Calu3 (cell line): Measurements from ENCODE around the gene ARHGAP42. TPM values are rescaled to one million over a fixed set of nuclear protein-coding genes. Genes with fewer than 3 reads are reported as not detected.

Experiments
- BruUV-seq: library from RNA; stranded (reverse); fragments of 400-500 nt; replicated peaks from 2 replicates; lab custom pipeline; 2021; lab: Mats Ljungman, UMichigan
- CTCF ChIA-PET: fragments of 300-600 bp; sonication (Branson Sonifier 250); formaldehyde crosslinking; loops from one replicate; lab custom pipeline; 2022; ENCODE audit warnings: antibody characterized with exemption; lab: Charles Lee
- DNase-seq: peaks from one replicate; pipeline ENCODE4 v3.0.0; 2022
- H3K27ac Mint-ChIP-seq: one replicate; pipeline ENCODE4 v1.8.0; 2022; ENCODE audit warnings: mixed read lengths; ENCODE audit not compliant: unreplicated experiment
- H3K27me3 Mint-ChIP-seq: one replicate; pipeline ENCODE4 v1.8.0; 2022; ENCODE audit warnings: mixed read lengths; ENCODE audit not compliant: unreplicated experiment
- H3K36me3 Mint-ChIP-seq: one replicate; pipeline ENCODE4 v1.8.0; 2022; ENCODE audit warnings: mild to moderate bottlenecking, moderate library complexity, mixed read lengths; ENCODE audit not compliant: insufficient read depth, unreplicated experiment
- H3K4me1 Mint-ChIP-seq: one replicate; pipeline ENCODE4 v1.8.0; 2022; ENCODE audit warnings: mild to moderate bottlenecking, low read depth, mixed read lengths; ENCODE audit not compliant: unreplicated experiment
- H3K4me3 Mint-ChIP-seq: one replicate; pipeline ENCODE4 v1.8.0; 2022; ENCODE audit warnings: mild to moderate bottlenecking, low read depth, moderate library complexity, mixed read lengths; ENCODE audit not compliant: unreplicated experiment
- H3K9me3 Mint-ChIP-seq: one replicate; pipeline ENCODE4 v1.8.0; 2022; ENCODE audit warnings: low read depth, mixed read lengths; ENCODE audit not compliant: unreplicated experiment
- intact Hi-C: fragments of 100-400 bp; cut with micrococcal nuclease; formaldehyde crosslinking; loops from one replicate; pipeline ENCODE4 v1.10.0; 2022; ENCODE audit not compliant: unreplicated experiment
- total RNA-seq: library from RNA; stranded (reverse); gene quantifications from 2 replicates; pipeline ENCODE4 v1.2.3, GENCODE V29; 2022
- TF ChIP-seq, protein P1 (sequence below): fragments of 200-600 bp; IDR thresholded peaks from one replicate; pipeline ENCODE4 v1.8.0; 2022; ENCODE audit warnings: antibody characterized with exemption; ENCODE audit not compliant: unreplicated experiment

Gene ARHGAP42
- total RNA-seq, 1 experiment from 2014 or later = 10.3 TPM

DNA sequence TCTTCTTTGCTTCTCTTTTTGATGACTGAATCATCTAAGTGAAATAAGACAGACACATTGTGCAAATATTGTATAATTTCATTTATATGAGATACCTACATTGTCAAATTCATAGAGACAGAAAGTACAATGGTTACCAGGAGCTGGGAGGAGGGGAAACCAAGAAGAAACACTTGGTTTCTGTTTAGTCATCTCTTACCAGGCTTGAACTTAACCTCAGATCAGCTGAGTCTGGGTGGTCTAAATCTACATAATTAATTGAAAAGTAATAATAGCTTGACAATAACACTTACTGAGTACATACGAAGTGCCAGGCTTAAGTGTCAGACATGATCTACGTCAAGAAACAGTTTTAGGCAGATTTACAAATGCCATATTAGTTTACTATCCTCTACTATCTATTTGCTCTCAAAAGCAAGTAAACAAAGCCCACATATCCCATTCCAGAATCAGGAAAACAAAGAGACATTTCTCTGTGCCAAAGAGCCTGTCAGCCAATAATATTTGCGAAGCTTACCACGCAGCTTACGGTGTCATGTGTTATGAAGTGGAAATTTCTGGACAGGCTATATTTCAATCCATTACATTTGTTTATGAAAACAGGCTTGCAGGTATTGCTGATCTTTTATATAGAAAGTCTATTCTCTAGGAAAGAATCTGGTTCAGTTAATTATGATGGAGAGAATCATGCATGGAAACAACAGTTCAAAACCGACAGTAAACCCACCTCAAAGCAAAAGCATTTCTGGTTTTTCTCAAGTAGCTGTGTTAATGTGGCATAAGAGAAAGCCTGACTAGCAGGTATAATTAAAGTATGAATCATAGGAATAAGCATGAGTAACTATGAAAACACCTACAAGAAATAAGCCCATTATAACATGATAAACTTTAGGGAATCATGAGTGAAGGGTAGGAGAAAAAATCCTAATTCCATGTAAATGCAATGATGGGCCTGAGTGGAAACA is 2.7 kb upstream of the ARHGAP42 start:
- CTCF ChIA-PET = interaction anchor here (0.7 to 2.6 kb wide), 5 partner anchors 92 to 177 kb away, joined by 3 to 23 read pairs (median 3); no protein-coding TSS in a partner anchor
- Mint-ChIP-seq H3K9me3 (no peaks in the 10 kb centered on the region), H3K4me1 (peaks cover 43% of the 10 kb centered on the region), H3K27me3 (no peaks in the 10 kb centered on the region), H3K4me3 (no peak overlapping the region), H3K36me3 (peaks cover 18% of the 10 kb centered on the region), H3K27ac (peak overlapping the region; percentile 52)
- BruUV-seq = no TSS peak
- DNase-seq = no peak
- TF ChIP-seq, protein P1, sequence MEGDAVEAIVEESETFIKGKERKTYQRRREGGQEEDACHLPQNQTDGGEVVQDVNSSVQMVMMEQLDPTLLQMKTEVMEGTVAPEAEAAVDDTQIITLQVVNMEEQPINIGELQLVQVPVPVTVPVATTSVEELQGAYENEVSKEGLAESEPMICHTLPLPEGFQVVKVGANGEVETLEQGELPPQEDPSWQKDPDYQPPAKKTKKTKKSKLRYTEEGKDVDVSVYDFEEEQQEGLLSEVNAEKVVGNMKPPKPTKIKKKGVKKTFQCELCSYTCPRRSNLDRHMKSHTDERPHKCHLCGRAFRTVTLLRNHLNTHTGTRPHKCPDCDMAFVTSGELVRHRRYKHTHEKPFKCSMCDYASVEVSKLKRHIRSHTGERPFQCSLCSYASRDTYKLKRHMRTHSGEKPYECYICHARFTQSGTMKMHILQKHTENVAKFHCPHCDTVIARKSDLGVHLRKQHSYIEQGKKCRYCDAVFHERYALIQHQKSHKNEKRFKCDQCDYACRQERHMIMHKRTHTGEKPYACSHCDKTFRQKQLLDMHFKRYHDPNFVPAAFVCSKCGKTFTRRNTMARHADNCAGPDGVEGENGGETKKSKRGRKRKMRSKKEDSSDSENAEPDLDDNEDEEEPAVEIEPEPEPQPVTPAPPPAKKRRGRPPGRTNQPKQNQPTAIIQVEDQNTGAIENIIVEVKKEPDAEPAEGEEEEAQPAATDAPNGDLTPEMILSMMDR = no peak
- intact Hi-C loops = loop anchor here (1.0 to 2.0 kb wide), 2 partner anchors 144 to 248 kb away; no protein-coding TSS in a partner anchor

DNA sequence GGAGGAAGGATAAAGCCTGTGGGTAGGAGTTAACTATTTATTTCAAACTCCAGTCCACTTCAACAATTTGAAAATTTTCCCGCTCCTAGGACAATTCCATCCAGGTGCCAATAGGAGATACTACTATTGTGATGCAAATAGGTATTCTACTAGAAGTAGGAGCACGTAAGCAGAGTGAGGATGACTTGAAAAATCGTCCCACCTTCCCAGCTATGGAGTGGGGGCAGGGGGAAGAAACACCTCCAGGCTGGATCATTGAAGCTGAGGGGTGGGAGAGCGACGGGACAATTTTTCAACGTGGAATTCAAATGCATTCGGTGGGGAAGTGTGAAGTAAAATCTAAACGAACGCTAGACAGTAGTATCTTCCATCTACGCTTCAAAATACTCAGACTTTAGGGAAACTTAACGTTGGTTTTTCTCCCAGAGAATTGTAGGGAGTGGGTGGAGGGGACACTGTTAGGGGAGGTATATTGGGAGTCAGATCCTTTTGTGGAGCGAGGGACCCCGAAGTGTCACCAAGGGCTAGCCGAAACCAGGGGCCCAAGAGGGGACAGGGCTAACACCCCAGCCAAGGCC is 523 bp upstream of the ARHGAP42 start:
- TSS peak; percentile 57 for BruUV-seq

DNA sequence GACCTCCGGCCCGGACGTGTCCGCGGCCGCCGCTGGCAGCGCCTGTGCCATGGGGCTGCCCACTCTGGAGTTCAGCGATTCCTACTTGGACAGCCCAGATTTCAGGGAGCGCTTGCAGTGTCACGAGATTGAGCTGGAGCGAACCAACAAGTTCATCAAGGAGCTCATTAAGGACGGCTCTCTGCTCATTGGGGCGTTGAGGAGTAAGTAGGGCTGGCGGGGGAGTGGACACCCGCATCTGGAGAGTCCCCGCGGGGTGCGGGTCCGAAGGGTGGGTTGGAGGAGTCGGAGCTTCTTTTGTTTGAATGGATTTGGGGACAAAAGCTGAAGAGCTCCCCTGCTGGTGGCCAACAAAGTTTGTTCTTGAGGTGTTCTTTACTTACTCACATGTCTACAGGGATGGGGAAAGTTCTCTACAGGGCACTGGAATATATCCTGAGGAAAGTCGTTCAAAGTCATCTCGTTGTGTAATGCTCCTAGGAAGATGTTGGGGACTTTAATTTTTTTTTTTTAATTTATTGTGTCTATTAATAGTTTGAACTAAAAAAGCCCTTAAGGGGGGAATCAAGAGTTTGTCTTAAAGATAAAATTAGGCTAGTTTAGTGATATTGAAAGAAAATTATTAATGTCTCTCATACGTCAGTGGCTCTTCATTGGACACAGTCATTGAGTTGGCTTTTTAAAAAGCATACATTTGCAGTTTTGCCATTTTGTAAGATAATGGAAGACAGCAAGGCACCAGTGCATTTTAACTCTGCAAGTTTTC is 725 bp downstream of the ARHGAP42 start:
- CTCF ChIA-PET = interaction anchor here (0.5 to 2.4 kb wide), 8 partner anchors 16 to 161 kb away, joined by 3 to 20 read pairs (median 4); no protein-coding TSS in a partner anchor
- no peaks in the 10 kb centered on the region for H3K9me3 Mint-ChIP-seq
- peak overlapping the region; percentile 85 for H3K27ac Mint-ChIP-seq
- intact Hi-C loops = no loop called here
- peaks cover 29% of the 10 kb centered on the region for H3K4me1 Mint-ChIP-seq
- TSS peak; percentile 45 for BruUV-seq
- TF ChIP-seq, protein P1 = no peak
- peaks cover 18% of the 10 kb centered on the region for H3K36me3 Mint-ChIP-seq
- no peaks in the 10 kb centered on the region for H3K27me3 Mint-ChIP-seq
- peak; percentile 51 for DNase-seq
- H3K4me3 Mint-ChIP-seq = peak overlapping the region; percentile 90

More for the DNA sequence above, 523 bp upstream of the ARHGAP42 start:
- peaks cover 37% of the 10 kb centered on the region for H3K4me1 Mint-ChIP-seq
- TF ChIP-seq, protein P1 = no peak
- no peaks in the 10 kb centered on the region for H3K27me3 Mint-ChIP-seq
- peak overlapping the region; percentile 90 for H3K4me3 Mint-ChIP-seq
- peak overlapping the region; percentile 85 for H3K27ac Mint-ChIP-seq
- H3K36me3 Mint-ChIP-seq = peaks cover 18% of the 10 kb centered on the region
- no peaks in the 10 kb centered on the region for H3K9me3 Mint-ChIP-seq
- CTCF ChIA-PET = no interaction called here
- no peak for DNase-seq
- intact Hi-C loops = no loop called here

DNA sequence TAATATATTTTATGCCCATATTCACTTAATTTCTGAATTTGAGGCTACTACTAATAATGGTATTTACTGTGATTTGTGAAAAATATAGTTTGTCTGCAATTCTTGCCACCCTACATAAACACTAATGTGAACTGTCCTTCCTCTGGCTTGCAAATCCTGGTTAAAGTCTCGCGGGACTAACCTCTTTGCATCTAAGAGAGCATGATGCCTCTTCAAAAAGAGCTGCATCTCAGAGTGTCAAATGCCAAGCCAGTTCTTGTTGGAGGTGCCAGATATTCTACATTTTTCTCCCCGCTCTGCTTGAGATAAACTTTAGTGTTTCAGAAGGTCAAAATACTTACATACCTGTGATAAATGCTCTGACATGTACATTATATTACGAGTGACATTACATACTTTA is 2.1 kb downstream of the ARHGAP42 start:
- TF ChIP-seq, protein P1 = no peak
- no TSS peak for BruUV-seq
- intact Hi-C loops = no loop called here
- CTCF ChIA-PET = interaction anchor here (0.5 to 2.4 kb wide), 6 partner anchors 9 to 428 kb away, joined by 3 to 20 read pairs (median 5); no protein-coding TSS in a partner anchor
- H3K27ac Mint-ChIP-seq = no peak overlapping the region
- DNase-seq = no peak
- no peaks in the 10 kb centered on the region for H3K9me3 Mint-ChIP-seq
- H3K27me3 Mint-ChIP-seq = no peaks in the 10 kb centered on the region
- H3K4me1 Mint-ChIP-seq = peaks cover 22% of the 10 kb centered on the region
- peak overlapping the region; percentile 90 for H3K4me3 Mint-ChIP-seq
- peaks cover 18% of the 10 kb centered on the region for H3K36me3 Mint-ChIP-seq
